IMR-90 (cell line): ENCODE results near the gene THEM5.

Source experiments
- BHLHE40 ChIP-seq: fragments of 150-350 bp; IDR thresholded peaks from 2 replicates; pipeline ENCODE4 v1.6.1; 2016; ENCODE audit warnings: mild to moderate bottlenecking, low read depth, low read length
- CEBPB ChIP-seq: IDR thresholded peaks from 2 replicates; pipeline ENCODE4 v1.6.1; 2012; ENCODE audit warnings: low read depth, low read length, improper control_type of control experiment
- CHD1 ChIP-seq: IDR thresholded peaks from 2 replicates; pipeline ENCODE4 v1.6.1; 2012; ENCODE audit warnings: low read depth, low read length, improper control_type of control experiment
- CTCF ChIP-seq: conservative IDR thresholded peaks from 2 replicates; pipeline ENCODE4 v1.5.1; 2012; ENCODE audit warnings: mild to moderate bottlenecking, low read depth, low read length, improper control_type of control experiment
- MAZ ChIP-seq: IDR thresholded peaks from 2 replicates; pipeline ENCODE4 v1.6.1; 2012; ENCODE audit warnings: low read depth, mild to moderate bottlenecking, low read length, improper control_type of control experiment, moderate library complexity, borderline replicate concordance
- POLR2A ChIP-seq: IDR thresholded peaks from 2 replicates; pipeline ENCODE4 v1.6.1; 2012; ENCODE audit warnings: mild to moderate bottlenecking, low read depth, low read length
- RAD21 ChIP-seq: IDR thresholded peaks from 2 replicates; pipeline ENCODE4 v1.6.1; 2012; ENCODE audit warnings: low read length, improper control_type of control experiment
- RCOR1 ChIP-seq: IDR thresholded peaks from 2 replicates; pipeline ENCODE4 v1.6.1; 2012; ENCODE audit warnings: mild to moderate bottlenecking, low read length, improper control_type of control experiment; ENCODE audit not compliant: insufficient replicate concordance
- RFX5 ChIP-seq: IDR thresholded peaks from 2 replicates; pipeline ENCODE4 v1.8.0; 2012; ENCODE audit warnings: low read depth, mild to moderate bottlenecking, low read length, moderate library complexity
- USF2 ChIP-seq: fragments of 150-350 bp; IDR thresholded peaks from 2 replicates; pipeline ENCODE4 v1.6.1; 2017; ENCODE audit warnings: mild to moderate bottlenecking, antibody characterized with exemption, low read length, low read depth

GRCh38 chr1:151854658-151855057, 1.1 kb upstream of the THEM5 start:
- TF ChIP-seq CTCF = no peak
- no peak for TF ChIP-seq RAD21
- no peak for TF ChIP-seq POLR2A
- TF ChIP-seq CEBPB = no peak
- no peak for TF ChIP-seq USF2
- no peak for TF ChIP-seq MAZ
- TF ChIP-seq BHLHE40 = no peak
- TF ChIP-seq RCOR1 = no peak
- no peak for TF ChIP-seq CHD1
- TF ChIP-seq RFX5 = no peak
